ENCODE results near the gene FAAH. TPM values are rescaled to one million over a fixed set of nuclear protein-coding genes. Genes with fewer than 3 reads are reported as not detected.

Gene FAAH
- total and polyA plus RNA-seq, 2 of the 4 experiments (the other 2 are of a cell fraction) = under 0.01 to 0.19 TPM

- H3K9me1 ChIP-seq (ENCODE audit: insufficient read depth, low read length) = no peaks in the 10 kb centered on the region
- intact Hi-C loops (cut with micrococcal nuclease) (loop anchor here (1.0 to 2.0 kb wide), 3 partner anchors 81 to 279 kb away; no protein-coding TSS in a partner anchor), in situ Hi-C loops (cut with MboI; ENCODE audit: low sequenced_read_pairs) (loop anchor here (5.0 kb wide), 1 partner anchor 80 kb away; no protein-coding TSS in a partner anchor), dilution Hi-C loops (cut with HindIII; ENCODE audit: low sequenced_read_pairs, unreplicated experiment) (no loop called here)
- H3K27ac ChIP-seq (ENCODE audit: insufficient read depth, low read length) = no peak overlapping the region
- BruUV-seq (replicated peaks) = no TSS peak
- no peak overlapping the region for H2AK9ac ChIP-seq (replicated peaks; ENCODE audit: low read depth, low read length, poor library complexity)
- H3K9me3 ChIP-seq (ENCODE audit: control insufficient read depth, insufficient read depth, low read length) = no peaks in the 10 kb centered on the region
- H3K27me3 ChIP-seq (ENCODE audit: control insufficient read depth, insufficient read depth, low read length) = peaks cover 77% of the 10 kb centered on the region
- no peak for DNase-seq
- H3K56ac ChIP-seq (ENCODE audit: extremely low read depth, insufficient read depth, low read length) = no peak overlapping the region
- H3K4me3 ChIP-seq (ENCODE audit: insufficient read depth, low read depth, low read length) = no peak overlapping the region
- no peak overlapping the region for H4K5ac ChIP-seq (ENCODE audit: low read depth, low read length)
- H3K4me1 ChIP-seq (ENCODE audit: control insufficient read depth, insufficient read depth, low read length) = no peaks in the 10 kb centered on the region; the same call in 1 of the 2 replicates
- no peak overlapping the region for H2BK120ac ChIP-seq (ENCODE audit: low read depth, low read length)
- TF ChIP-seq ELK1 (IDR thresholded peaks at IDR 0.05; ENCODE audit: borderline replicate concordance, low read depth, low read length) (no peak), BHLHE40 (IDR thresholded peaks at IDR 0.05; ENCODE audit: low read depth, low read length) (no peak), MAZ (IDR thresholded peaks at IDR 0.05; ENCODE audit: borderline replicate concordance, low read depth, low read length) (no peak), CHD1 (IDR thresholded peaks at IDR 0.05; ENCODE audit: low read depth, low read length) (no peak), RFX5 (IDR thresholded peaks at IDR 0.05; ENCODE audit: low read depth, low read length) (no peak), RCOR1 (IDR thresholded peaks at IDR 0.05; ENCODE audit: insufficient replicate concordance, low read length) (no peak), POLR2A (IDR thresholded peaks at IDR 0.05; ENCODE audit: low read depth, low read length) (no peak), CEBPB (IDR thresholded peaks at IDR 0.05; ENCODE audit: low read depth, low read length) (no peak), SMC3 (IDR thresholded peaks at IDR 0.05; ENCODE audit: low read depth, low read length) (no peak)
- ChIA-PET CTCF (interaction anchor here (0.6 to 1.9 kb wide), 8 partner anchors 16 to 169 kb away, joined by 3 to 12 read pairs (median 4); partner anchors contain the start of gene MOB3C), POLR2A (ENCODE audit: unreplicated experiment) (no interaction called here)
- no peak overlapping the region for H2AFZ ChIP-seq (replicated peaks; ENCODE audit: low read length, poor library complexity)
- no peak overlapping the region for H2BK5ac ChIP-seq (ENCODE audit: low read depth, low read length, poor library complexity, severe bottlenecking)
- H3K4ac ChIP-seq (ENCODE audit: low read depth, low read length) = no peak overlapping the region
- H2BK15ac ChIP-seq (ENCODE audit: low read depth, low read length) = no peak overlapping the region
- H3K36me3 ChIP-seq (ENCODE audit: control insufficient read depth, insufficient read depth, low read length) = no peaks in the 10 kb centered on the region
- no peak overlapping the region for H3K4me2 ChIP-seq (ENCODE audit: low read depth, low read length)
- no peak overlapping the region for H3K9ac ChIP-seq (ENCODE audit: low read depth, low read length)
- no peak overlapping the region for H2BK20ac ChIP-seq (ENCODE audit: low read depth, low read length)
- no peaks in the 10 kb centered on the region for H4K20me1 ChIP-seq (ENCODE audit: insufficient read depth, low read length)
- H3K23ac ChIP-seq (ENCODE audit: low read depth, low read length) = no peak overlapping the region
- H3K79me1 ChIP-seq (ENCODE audit: low read depth in 1 of 2, low read length in 2 of 2) = no peaks in the 10 kb centered on the region
- 8% methylated on average over 2 of the region's 14 CpGs; no CpG with 5 or more reads in 1 of the 2 experiments for WGBS, 2 experiments (ENCODE audit: extremely low coverage in 2 of 2, insufficient read length in 1 of 2)
- no peak for ATAC-seq (ENCODE audit: low read depth)
- H3K18ac ChIP-seq (ENCODE audit: low read depth, low read length) = no peak overlapping the region
- H3K14ac ChIP-seq (replicated peaks; ENCODE audit: low read depth, low read length) = no peak overlapping the region
- H4K91ac ChIP-seq (ENCODE audit: insufficient read depth, low read depth, low read length) = no peak overlapping the region
- H4K8ac ChIP-seq (ENCODE audit: low read depth in 2 of 2, low read length in 2 of 2) = no peak overlapping the region
- H2AK5ac ChIP-seq (ENCODE audit: low read depth, low read length) = no peak overlapping the region
These were observed 53.5 kb downstream of the FAAH start for GRCh38 chr1:46447499-46448108.
